Endothelial cell of umbilical vein (primary cell): Measurements from ENCODE around the gene DLGAP1. TPM values are rescaled to one million over a fixed set of nuclear protein-coding genes. Genes with fewer than 3 reads are reported as not detected.
"Not testable (repeated sequence)": the region's sequence is repeated elsewhere in the genome, so short reads cannot be mapped to it uniquely, and the experiment has no call there.

Experiments
- BruUV-seq: library from RNA; stranded (reverse); fragments of 400-500 nt; replicated peaks from 2 replicates; lab custom pipeline; 2021; lab: Mats Ljungman, UMichigan
- CTCF ChIA-PET: fragments of 300-600, 350-600 bp; sonication (Branson Sonifier 250); formaldehyde crosslinking; loops from one replicate; lab custom pipeline; 2021; ENCODE audit warnings: antibody characterized with exemption, inconsistent platforms; lab: Charles Lee
- POLR2A ChIA-PET: fragments of 300-600, 350-600 bp; sonication (Branson Sonifier 250); formaldehyde crosslinking; loops from one replicate; lab custom pipeline; 2021; ENCODE audit warnings: antibody characterized with exemption, inconsistent platforms; lab: Charles Lee
- DNase-seq: peaks from one replicate; pipeline ENCODE4 v3.0.0-alpha.2; 2011; ENCODE audit warnings: low read depth, low spot score
- FAIRE-seq: peaks from 2 replicates; lab custom pipeline; 2011; peaks lifted over from hg19 to GRCh38; lab: Jason Lieb, UNC
- H2AFZ ChIP-seq: 2 replicates; pipeline ENCODE4 v1.6.0; 2012; ENCODE audit warnings: low read depth, low read length, control low read depth, inconsistent platforms
- H3K27ac ChIP-seq: 2 replicates; pipeline ENCODE4 v1.5.1; 2011; ENCODE audit warnings: low read depth, mild to moderate bottlenecking, control low read depth, low read length, moderate library complexity; ENCODE audit not compliant: insufficient read depth
- H3K27me3 ChIP-seq, 2 experiments: 2 replicates each; pipeline versions ENCODE4 v1.6.0 to v1.6.1; 2011; ENCODE audit warnings: low read length in 2 of 2, mixed read lengths in 1 of 2; ENCODE audit not compliant: control insufficient read depth in 2 of 2, insufficient read depth in 2 of 2
- H3K36me3 ChIP-seq, 2 experiments: 2 replicates in 1 of 2; 3 replicates in 1 of 2; pipeline ENCODE4 v1.5.1; 2011; ENCODE audit warnings: low read length in 2 of 2, mild to moderate bottlenecking in 1 of 2, moderate library complexity in 1 of 2; ENCODE audit not compliant: control insufficient read depth in 2 of 2, insufficient read depth in 2 of 2; ENCODE audit errors: extremely low read depth in 1 of 2
- H3K4me1 ChIP-seq: 3 replicates; pipeline ENCODE4 v1.5.1; 2011; ENCODE audit warnings: mild to moderate bottlenecking, low read length; ENCODE audit not compliant: control insufficient read depth, insufficient read depth; ENCODE audit errors: extremely low read depth
- H3K4me2 ChIP-seq: 2 replicates; pipeline ENCODE4 v1.6.1; 2011; ENCODE audit warnings: low read length, control low read depth, mixed read lengths; ENCODE audit not compliant: insufficient read depth
- H3K4me3 ChIP-seq, 3 experiments: fragments of 200-600 bp in 1 of 3; sonication (generic), shearing (Covaris generic) in 1 of 3; replicated peaks in 1 of 3; 2 replicates each; pipeline ENCODE4 v1.5.1; 2011 to 2016; ENCODE audit warnings: control low read depth in 3 of 3, low read length in 3 of 3, mild to moderate bottlenecking in 2 of 3, inconsistent platforms in 1 of 3, low read depth in 1 of 3, moderate library complexity in 1 of 3; ENCODE audit not compliant: insufficient read depth in 1 of 3
- H3K79me2 ChIP-seq: 2 replicates; pipeline ENCODE4 v1.6.0; 2012; ENCODE audit warnings: low read length, inconsistent platforms; ENCODE audit not compliant: control insufficient read depth, insufficient read depth
- H3K9ac ChIP-seq: replicated peaks from 2 replicates; pipeline ENCODE3; 2011; ENCODE audit warnings: low read length, control low read depth; ENCODE audit not compliant: insufficient read depth; ENCODE audit errors: extremely low read depth
- H3K9me1 ChIP-seq: replicated peaks from 3 replicates; pipeline ENCODE4 v1.6.0; 2011; ENCODE audit warnings: mild to moderate bottlenecking, low read length; ENCODE audit not compliant: control insufficient read depth, insufficient read depth; ENCODE audit errors: extremely low read depth
- H3K9me3 ChIP-seq: replicated peaks from 2 replicates; pipeline ENCODE4 v1.5.1; 2012; ENCODE audit warnings: low read length, inconsistent platforms; ENCODE audit not compliant: control insufficient read depth, insufficient read depth
- H4K20me1 ChIP-seq: replicated peaks from 2 replicates; pipeline ENCODE3; 2011; ENCODE audit warnings: mild to moderate bottlenecking, low read length; ENCODE audit not compliant: control insufficient read depth, insufficient read depth; ENCODE audit errors: extremely low read depth
- CTCF ChIP-seq, 2 donors: IDR thresholded peaks; 1 replicate in 1 of 2; 2 replicates in 1 of 2; pipeline ENCODE4 v1.5.1; 2011; ENCODE audit warnings: low read length in 2 of 2, mild to moderate bottlenecking in 2 of 2, moderate library complexity in 2 of 2, control low read depth in 1 of 2, inconsistent platforms in 1 of 2, low read depth in 1 of 2; ENCODE audit not compliant: insufficient read depth in 1 of 2; ENCODE audit errors: extremely low read depth in 1 of 2
- EZH2 ChIP-seq: IDR thresholded peaks from 2 replicates; pipeline ENCODE4 v1.6.1; 2012; ENCODE audit warnings: borderline replicate concordance, low read depth, mild to moderate bottlenecking, moderate library complexity, low read length, inconsistent platforms; ENCODE audit not compliant: severe bottlenecking
- FOS ChIP-seq: IDR thresholded peaks from 2 replicates; pipeline ENCODE4 v1.6.1; 2011; ENCODE audit warnings: mild to moderate bottlenecking, low read length, moderate library complexity, borderline replicate concordance; ENCODE audit not compliant: insufficient read depth
- GATA2 ChIP-seq: IDR thresholded peaks from 2 replicates; pipeline ENCODE4 v1.7.0; 2011; ENCODE audit warnings: low read depth, mild to moderate bottlenecking, moderate library complexity, mixed read lengths, low read length; ENCODE audit not compliant: insufficient read length, insufficient read depth
- JUN ChIP-seq: IDR thresholded peaks from 2 replicates; pipeline ENCODE4 v1.6.1; 2011; ENCODE audit warnings: borderline replicate concordance, low read depth; ENCODE audit not compliant: insufficient read length, insufficient read depth
- MAX ChIP-seq: IDR thresholded peaks from 2 replicates; pipeline ENCODE4 v1.6.1; 2011; ENCODE audit not compliant: insufficient read depth, insufficient read length
- MYC ChIP-seq: IDR thresholded peaks from one replicate; pipeline ENCODE4 v1.6.1; 2011; ENCODE audit warnings: mild to moderate bottlenecking, low read depth, low read length
- POLR2A ChIP-seq: IDR thresholded peaks from 2 replicates; pipeline ENCODE4 v1.6.1; 2012; ENCODE audit warnings: low read depth, mild to moderate bottlenecking, control low read depth, low read length
- POLR2AphosphoS5 ChIP-seq: IDR thresholded peaks from 2 replicates; pipeline ENCODE4 v1.6.1; 2012; ENCODE audit warnings: low read depth, mild to moderate bottlenecking, control low read depth, low read length, moderate library complexity; ENCODE audit not compliant: insufficient read depth
- dilution Hi-C: fragments of 300-500 bp; cut with MboI; formaldehyde crosslinking; loops from one replicate; pipeline ENCODE4 v1.15.0; 2019; ENCODE audit warnings: low sequenced_read_pairs; ENCODE audit not compliant: extremely low pct_ligation_motif_present
- intact Hi-C: fragments of 100-400 bp; cut with micrococcal nuclease; formaldehyde crosslinking; loops from one replicate; pipeline ENCODE4 v1.10.0; 2022
- polyA plus RNA-seq, 4 experiments: library from polyadenylated mRNA; depleted of rRNA in 3 of 4; stranded (reverse) in 3 of 4; unstranded in 1 of 4; fragments of >200 nt; gene quantifications; 2 replicates each; pipeline versions ENCODE4 v1.2.1 to v1.2.3, GENCODE V29; 2011 to 2012; ENCODE audit warnings: missing spikeins in 1 of 4
- total RNA-seq: library from RNA; stranded (reverse); gene quantifications from 2 replicates; pipeline ENCODE4 v1.2.3, GENCODE V29; 2021

DLGAP1 gene
- total and polyA plus RNA-seq, 2 donors (not counting 3 experiments of a cell fraction or from before 2014, with no cell fraction given), result 0.04 TPM; not detected in 1

- dilution Hi-C loops, result no loop called here
- POLR2A ChIA-PET, result no interaction called here
- no peak for FAIRE-seq
Observed at GRCh38 chr18:4292696-4293095, 162.4 kb downstream of the DLGAP1 start.

GRCh38 chr18:4287340-4287739 is 167.8 kb downstream of the DLGAP1 start:
- FAIRE-seq, H2AFZ ChIP-seq, H3K4me1 ChIP-seq, intact Hi-C loops, dilution Hi-C loops, H3K27ac ChIP-seq, BruUV-seq, H3K27me3 ChIP-seq, H3K9me1 ChIP-seq, H3K79me2 ChIP-seq, H3K36me3 ChIP-seq, H4K20me1 ChIP-seq, DNase-seq, CTCF ChIA-PET, POLR2A ChIA-PET, H3K4me2 ChIP-seq, H3K9me3 ChIP-seq, H3K9ac ChIP-seq, H3K4me3 ChIP-seq: not testable (repeated sequence)

More at GRCh38 chr18:4292696-4293095, 162.4 kb downstream of the DLGAP1 start:
- H3K9me1 ChIP-seq, result no peaks in the 10 kb centered on the region
- H3K9me3 ChIP-seq, result no peaks in the 10 kb centered on the region
- no peaks in the 10 kb centered on the region for H3K79me2 ChIP-seq
- CTCF ChIA-PET, result no interaction called here
- no peaks in the 10 kb centered on the region for H4K20me1 ChIP-seq
- no peak for TF ChIP-seq CTCF (IDR thresholded peaks at IDR 0.05; ENCODE audit: extremely low read depth in 1 of 2, insufficient read depth in 1 of 2, low read depth in 1 of 2, low read length in 2 of 2)
- TF ChIP-seq POLR2AphosphoS5, result no peak
- TF ChIP-seq MAX, result no peak
- no peak for TF ChIP-seq JUN
- no peak for TF ChIP-seq POLR2A
- no peak for TF ChIP-seq EZH2
- TF ChIP-seq FOS, result no peak
- TF ChIP-seq MYC, result no peak
- TF ChIP-seq GATA2, result no peak
- no peaks in the 10 kb centered on the region for H3K36me3 ChIP-seq
- no peak overlapping the region for H3K4me3 ChIP-seq
- no peak for DNase-seq
- H2AFZ ChIP-seq, result no peak overlapping the region
- no peak overlapping the region for H3K9ac ChIP-seq
- BruUV-seq, result no TSS peak
- H3K27ac ChIP-seq, result no peak overlapping the region
- H3K4me2 ChIP-seq, result no peak overlapping the region
- intact Hi-C loops, result no loop called here
- no peaks in the 10 kb centered on the region for H3K27me3 ChIP-seq
- H3K4me1 ChIP-seq, result no peaks in the 10 kb centered on the region
